Measurements from ENCODE around the gene EXOC3L1. TPM values are rescaled to one million over a fixed set of nuclear protein-coding genes. Genes with fewer than 3 reads are reported as not detected.
A peak's percentile ranks its signal among the peaks of the same experiment; 100 is the strongest.

EXOC3L1 gene
- total and polyA plus RNA-seq, 2 of the 13 experiments (the other 11 are each of a cell fraction or from before 2014, with no cell fraction given): 0.12 TPM; not detected in 1

- peaks cover 39% of the 10 kb centered on the region for H3K4me1 ChIP-seq (ENCODE audit: insufficient read depth, low read length)
- ChIA-PET CTCF (ENCODE audit: low intra/inter-chr PET ratio, low total read pairs) (no interaction called here), POLR2A (no interaction called here)
- H2AFZ ChIP-seq (ENCODE audit: low read length): no peak overlapping the region
- no peak overlapping the region for H3K9ac ChIP-seq (ENCODE audit: insufficient read depth, low read depth, low read length)
- no peak overlapping the region for H3K27ac ChIP-seq (ENCODE audit: extremely low read length, insufficient read depth, low read length)
- in situ Hi-C loops (cut with HindIII; ENCODE audit: extremely low pct_ligation_motif_present, low pct_unique_long_range_greater_than_20kb): no loop called here
- H3K36me3 ChIP-seq (replicated peaks in 1 of 2; ENCODE audit: control insufficient read depth in 1 of 2, insufficient read depth in 2 of 2, low read length in 2 of 2): no peaks in the 10 kb centered on the region
- intact Hi-C loops (cut with micrococcal nuclease; ENCODE audit: unreplicated experiment): no loop called here
- TF ChIP-seq ZBTB7A (CRISPR knock-in tag; IDR thresholded peaks at IDR 0.05) (no peak), ZNF710 (CRISPR knock-in tag; IDR thresholded peaks at IDR 0.05; ENCODE audit: borderline replicate concordance) (no peak), SIN3A (IDR thresholded peaks at IDR 0.05; ENCODE audit: borderline replicate concordance, low read depth, low read length) (no peak), ZNF280D (CRISPR knock-in tag; IDR thresholded peaks at IDR 0.05) (no peak), ZNF878 (CRISPR knock-in tag; IDR thresholded peaks at IDR 0.05) (no peak), RBFOX2 (IDR thresholded peaks at IDR 0.05; ENCODE audit: low read depth, low read length) (peak; percentile 41), ZNF124 (CRISPR knock-in tag; IDR thresholded peaks at IDR 0.05) (no peak), ZHX1 (CRISPR knock-in tag; IDR thresholded peaks at IDR 0.05; ENCODE audit: low read depth) (peak; percentile 59; the same call in 1 of the 2 replicates), RNF219 (CRISPR knock-in tag; IDR thresholded peaks at IDR 0.05) (no peak), HIVEP1 (CRISPR knock-in tag; IDR thresholded peaks at IDR 0.05) (no peak)
- no peak for ATAC-seq
- 98% methylated on average over 99 of the region's 99 CpGs for WGBS (ENCODE audit: low lambda C conversion rate)
- no TSS peak for BruUV-seq (replicated peaks)
- no peak for DNase-seq (ENCODE audit: low spot score)
- no peak for FAIRE-seq
- peaks cover 9 to 33% of the 10 kb centered on the region in 2 experiments for H3K27me3 ChIP-seq (ENCODE audit: control insufficient read depth in 1 of 2, insufficient read depth in 2 of 2, low read length in 2 of 2)
- no peaks in the 10 kb centered on the region for H3K9me3 ChIP-seq (ENCODE audit: low read length)
- no peak overlapping the region for H3K4me3 ChIP-seq (replicated peaks in 1 of 3; ENCODE audit: insufficient read depth in 1 of 3, low read depth in 2 of 3, low read length in 3 of 3)
- H4K20me1 ChIP-seq (ENCODE audit: insufficient read depth, low read length): no peaks in the 10 kb centered on the region
- H3K79me2 ChIP-seq (ENCODE audit: insufficient read depth, low read length): no peaks in the 10 kb centered on the region
- H3K4me2 ChIP-seq (ENCODE audit: low read depth, low read length): no peak overlapping the region
Observed at GRCh38 chr16:67163164-67163998, 26.6 kb downstream of the EXOC3L1 start.

Measured in HepG2 (cell line).